Stimulated activated CD4-positive, alpha-beta T cell treated with anti-CD3 and anti-CD28 coated beads, Interleukin-2, amount 100 ng/mL, for 48 hours (primary cell): ENCODE data around the gene EEF1A2.
A peak's percentile ranks its signal among the peaks of the same experiment; 100 is the strongest.

Source experiments
- DNase-seq, 2 donors: peaks; one replicate each; pipeline ENCODE4 v3.0.0-alpha.2; 2020

Gene EEF1A2

DNA sequence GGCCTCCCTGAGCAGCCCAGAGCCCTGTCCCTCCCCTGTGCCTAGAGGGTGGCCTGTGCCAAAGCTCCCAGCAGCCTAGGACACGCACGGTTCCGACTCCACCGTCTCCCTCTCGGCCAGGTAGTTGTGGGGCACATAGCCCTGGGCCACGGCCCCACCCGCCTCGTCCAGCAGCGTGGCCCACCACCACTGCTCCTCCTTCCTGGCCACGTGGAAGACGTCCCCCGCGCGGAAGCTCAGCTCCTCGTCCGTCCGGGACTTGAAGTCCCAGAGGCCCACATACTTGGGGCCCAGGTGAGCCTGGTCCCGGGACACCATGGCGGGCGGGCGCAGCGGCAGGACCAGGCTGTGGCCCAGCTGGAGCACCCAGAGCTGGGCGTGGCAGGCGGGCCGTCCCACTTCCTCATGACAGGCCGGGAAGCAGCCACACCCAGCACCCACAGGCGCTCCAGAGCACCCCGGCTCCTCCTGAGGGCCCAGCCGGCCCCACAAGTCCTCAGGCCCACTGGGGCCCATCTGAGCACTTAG lies 38.2 kb upstream of the EEF1A2 start, which contains the start of gene PTK6:
PTK6 (minus strand) TSS at position 380 of the 528 bp plus-strand sequence; CDS start at position 318, 62 bp downstream.
- peak; percentile 32 to 35 for DNase-seq

DNA sequence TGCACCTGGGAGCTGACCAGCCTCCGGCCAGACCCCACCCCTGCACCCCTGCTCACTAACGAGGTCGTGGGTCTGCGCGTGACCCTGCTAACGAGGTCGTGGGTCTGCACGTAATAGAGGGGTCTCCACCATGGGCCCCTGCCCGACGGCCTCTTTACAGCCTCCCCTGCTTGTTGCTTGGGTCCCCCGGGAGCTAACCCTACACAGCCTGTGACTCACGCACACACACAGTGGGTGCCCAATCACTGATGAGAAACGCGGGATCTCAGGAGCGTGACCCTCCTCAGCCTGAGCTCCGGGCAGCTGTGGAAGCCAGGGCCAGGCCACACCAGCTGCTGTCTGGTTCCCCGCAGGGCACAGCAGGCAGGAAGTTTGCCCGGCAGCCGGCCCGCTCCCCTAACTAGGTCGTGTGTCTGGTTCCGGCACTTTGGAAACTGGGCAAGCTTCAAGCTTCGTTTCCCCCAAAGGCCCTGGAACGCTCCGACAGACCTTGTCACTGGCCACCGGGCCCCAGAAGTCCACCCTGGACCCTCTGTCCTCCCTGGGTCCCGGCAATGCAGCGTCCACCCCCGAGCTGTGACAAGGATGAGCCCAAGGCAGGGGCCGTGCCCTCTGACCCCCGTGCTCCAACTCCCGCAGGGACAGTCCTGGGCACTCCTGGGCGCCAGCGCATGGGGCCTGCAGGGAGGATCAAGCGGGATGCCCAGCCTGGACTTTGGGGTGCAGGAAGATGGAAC lies 37.5 kb upstream of the EEF1A2 start:
- no peak for DNase-seq

DNA sequence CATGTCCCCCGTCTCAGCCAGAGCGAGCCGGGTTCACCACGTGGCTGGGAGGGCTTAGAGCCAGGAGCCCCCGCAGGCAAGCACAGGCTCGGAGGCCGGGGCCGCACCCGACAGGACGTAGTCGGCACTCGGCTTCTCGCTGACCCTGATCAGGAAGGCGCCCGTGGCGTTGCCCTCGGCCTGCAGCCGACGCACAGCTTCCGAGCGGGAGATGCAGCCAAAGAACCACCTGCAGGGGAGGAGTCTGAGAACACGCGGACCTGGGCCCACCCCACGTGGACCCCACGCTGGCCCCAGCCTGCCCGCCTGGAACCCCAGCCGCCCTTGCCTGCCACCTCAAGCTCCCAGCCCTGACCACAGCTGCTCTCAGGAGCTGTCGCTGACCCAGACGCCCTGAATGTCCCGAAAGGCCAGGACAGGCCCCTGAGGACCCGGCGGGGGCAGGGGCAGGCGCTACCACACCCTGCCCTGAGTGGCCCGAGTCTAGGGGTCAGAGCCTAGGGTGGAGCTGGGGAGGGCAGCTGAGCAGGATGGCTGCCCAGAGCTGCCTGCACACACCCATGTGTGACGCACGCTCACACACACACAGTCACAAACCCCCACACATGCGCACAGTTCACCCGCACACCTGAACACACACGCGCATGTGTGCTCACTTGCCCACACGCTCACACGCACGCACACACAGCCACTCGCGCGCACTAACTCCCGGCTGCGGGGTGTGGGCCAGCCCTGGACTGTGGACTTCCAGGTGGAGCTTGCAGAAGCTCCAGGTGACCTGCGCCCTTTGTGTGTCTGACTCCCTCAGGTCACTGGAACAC lies 36.2 kb upstream of the EEF1A2 start:
- DNase-seq: no peak

DNA sequence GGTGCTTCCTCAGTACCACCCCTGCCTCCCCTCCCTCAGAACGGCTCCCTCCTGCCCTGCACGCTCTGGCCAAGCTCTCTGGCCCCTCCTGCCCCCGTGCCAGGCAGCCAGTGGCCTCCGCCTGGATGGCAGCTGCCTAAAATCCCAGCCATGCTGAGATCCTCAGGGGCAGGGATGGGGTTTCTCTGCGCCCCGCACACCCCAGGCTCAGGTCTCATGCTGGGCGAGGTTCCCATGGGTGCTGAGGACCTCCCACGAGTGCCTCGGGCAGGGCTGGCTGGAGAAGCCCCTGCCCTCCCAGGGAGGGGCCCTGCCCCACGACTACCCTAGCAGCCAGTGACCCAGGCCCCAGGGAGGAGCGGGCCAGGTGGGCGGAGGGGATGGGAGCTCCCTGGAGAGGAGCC lies 35.5 kb upstream of the EEF1A2 start:
- DNase-seq: no peak

DNA sequence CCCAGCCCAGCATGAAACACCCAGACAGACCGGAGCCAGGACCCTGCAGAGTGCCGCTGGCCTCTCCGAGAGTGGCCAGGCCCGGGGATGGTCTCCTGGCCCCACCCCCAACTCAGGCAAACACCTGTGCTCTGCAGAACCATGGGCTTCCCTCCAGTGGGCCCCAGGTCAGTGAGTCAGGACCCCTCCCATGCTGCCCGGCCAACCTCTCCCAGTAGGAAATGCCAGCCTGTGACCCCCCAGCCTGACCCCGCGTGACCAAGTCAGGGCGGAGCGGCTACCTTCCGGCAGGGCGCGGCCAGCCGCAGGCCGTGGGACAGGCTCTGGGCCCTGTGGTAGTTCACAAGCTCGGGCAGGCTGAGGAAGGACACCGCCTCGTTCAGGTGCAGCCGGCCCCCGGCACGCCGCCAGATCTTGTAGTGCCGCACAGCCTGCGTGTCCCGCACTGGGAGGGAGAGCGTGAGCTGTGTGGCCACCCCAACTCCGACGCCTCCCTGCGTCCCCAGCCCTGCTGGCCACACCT lies 35.0 kb upstream of the EEF1A2 start:
- DNase-seq: no peak

DNA sequence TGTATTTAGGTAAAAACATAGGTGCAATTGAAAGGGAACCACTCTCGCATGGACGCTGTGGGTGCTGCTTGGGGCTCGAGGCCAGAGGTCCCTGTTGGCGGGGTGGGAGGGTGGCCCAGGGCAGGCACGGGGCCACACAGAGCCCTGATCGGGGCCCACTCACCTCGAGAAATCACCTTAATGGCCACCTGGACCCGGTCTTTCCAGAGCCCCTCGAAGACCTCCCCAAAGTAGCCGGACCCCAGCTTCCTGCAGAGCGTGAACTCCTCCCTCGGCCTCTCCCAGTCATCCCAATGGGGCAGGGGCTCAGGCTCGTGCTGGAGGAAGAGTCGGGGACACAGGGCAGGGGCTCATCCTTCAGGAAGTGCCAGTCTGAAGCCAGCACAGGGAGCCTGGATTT lies 34.5 kb upstream of the EEF1A2 start:
- DNase-seq: no peak

DNA sequence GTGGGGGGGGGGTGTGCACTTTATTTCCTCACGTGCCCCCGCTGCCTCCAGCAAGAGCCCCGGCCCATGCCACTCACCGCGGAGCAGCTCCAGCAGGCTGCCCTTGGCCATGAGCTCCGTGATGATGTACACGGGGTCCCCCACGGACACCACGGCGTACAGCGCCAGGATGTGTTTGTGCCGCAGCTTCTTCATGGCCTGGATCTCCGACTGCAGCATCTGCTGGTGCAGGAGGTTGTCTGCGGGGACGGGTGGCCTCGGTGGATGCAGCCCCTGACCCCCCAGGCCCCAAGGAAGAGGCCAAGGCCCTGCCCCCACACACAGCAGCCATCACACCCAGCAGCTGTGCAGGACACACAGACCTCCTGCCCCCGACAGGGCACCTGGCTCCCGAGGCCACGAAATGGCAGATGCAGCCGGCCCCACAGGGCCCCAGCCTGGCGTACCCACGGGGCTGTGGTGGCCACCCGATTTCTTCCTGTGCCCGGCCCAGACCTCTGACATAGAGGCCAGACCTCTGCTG lies 33.6 kb upstream of the EEF1A2 start:
- no peak for DNase-seq

DNA sequence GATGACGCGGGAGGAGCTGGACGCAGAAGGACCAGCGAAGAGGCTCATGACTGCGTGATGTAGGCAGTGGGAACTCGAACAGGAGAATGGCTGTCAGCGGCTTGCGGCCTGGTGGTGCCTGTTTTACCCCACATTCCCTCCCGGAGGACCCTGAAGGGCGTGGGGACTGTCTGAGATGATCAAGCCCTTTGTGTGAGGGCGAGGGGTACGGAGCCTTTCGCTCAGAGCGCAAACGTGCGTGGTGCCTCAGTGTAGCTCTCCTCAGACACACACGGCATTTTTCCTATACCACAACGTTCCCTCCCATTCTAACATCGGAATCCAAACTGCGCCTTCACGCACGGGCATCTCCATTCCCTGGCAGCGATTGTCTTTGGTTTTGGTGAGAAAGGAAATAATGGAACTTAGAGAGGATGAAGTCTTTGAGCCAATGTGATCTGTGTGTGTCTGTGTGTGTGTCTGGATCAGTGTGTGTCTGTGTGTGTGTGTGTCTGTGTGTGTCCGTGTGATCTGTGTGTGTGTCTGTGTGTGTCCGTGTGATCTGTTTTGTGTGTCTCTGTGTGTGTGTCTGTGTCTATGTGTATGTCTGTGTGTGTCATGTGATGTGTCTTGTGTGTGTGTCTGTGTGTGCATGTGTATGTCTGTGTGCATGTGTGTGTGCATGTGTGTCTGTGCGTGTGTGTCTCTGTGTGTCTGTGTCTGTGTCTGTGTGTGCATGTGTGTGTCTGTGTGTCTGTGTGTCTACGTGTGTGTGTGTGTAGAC lies 33.0 kb upstream of the EEF1A2 start:
- no peak for DNase-seq

DNA sequence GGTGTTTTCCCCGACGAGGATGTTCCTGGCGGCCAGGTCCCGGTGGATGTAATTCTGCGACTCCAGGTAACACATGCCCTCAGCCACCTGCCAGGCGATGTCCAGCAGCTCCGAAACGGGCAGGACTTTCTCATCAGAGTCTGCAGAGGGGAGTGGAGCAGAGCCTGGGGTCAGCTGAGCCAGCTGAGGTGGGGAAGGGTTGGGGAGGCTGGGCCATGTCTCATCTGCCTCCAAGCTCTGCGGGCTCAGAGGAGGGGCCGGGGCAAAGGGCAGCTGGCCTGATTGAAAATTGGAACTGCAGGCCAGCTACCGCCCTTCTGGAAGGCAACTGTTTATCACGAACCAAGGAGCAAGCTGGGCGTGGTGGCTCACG lies 31.9 kb upstream of the EEF1A2 start:
- no peak for DNase-seq

DNA sequence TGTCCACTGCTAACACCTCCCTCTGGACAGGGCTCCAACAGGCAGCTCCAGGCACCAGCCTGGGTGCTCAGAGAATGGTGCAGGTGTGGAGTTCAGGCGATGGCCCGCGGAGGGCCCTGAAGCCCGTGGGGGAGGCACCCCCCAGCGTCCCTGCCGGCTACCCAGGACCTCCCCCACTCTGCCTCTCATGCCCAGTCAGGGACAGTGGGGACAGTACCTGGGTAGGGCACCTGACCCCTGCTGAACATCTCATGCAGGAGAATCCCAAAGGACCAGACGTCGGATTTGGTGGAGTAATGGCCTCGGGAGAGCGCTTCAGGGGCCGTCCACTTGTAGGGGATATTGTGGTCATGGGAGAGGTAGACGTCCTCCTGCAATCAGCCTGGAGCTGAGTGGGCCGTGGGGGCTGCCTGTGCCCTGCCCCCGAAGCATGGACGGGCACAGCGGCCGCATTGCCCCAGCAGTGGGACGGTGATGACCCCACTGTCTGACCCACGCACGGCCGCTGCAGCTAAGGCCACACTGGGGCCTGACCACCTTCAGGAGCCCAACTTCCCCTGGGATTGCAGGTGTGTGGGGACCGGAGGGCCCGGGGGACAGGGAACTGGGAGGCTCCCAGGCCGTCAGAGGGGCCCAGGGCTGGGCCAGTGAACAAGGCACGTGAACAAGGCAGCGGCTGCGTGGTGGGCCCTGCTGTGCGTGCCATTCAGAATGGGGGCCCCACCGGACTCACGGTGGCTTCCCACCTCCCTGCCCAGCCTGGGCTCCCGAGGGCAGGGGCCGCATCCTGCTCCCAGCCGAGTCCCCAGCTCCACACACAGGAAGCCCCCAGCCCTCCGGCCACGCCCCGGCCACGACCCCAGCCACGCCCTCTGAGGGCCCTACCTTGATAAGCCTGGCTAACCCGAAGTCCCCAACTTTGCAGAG lies 31.2 kb upstream of the EEF1A2 start:
- no peak for DNase-seq

DNA sequence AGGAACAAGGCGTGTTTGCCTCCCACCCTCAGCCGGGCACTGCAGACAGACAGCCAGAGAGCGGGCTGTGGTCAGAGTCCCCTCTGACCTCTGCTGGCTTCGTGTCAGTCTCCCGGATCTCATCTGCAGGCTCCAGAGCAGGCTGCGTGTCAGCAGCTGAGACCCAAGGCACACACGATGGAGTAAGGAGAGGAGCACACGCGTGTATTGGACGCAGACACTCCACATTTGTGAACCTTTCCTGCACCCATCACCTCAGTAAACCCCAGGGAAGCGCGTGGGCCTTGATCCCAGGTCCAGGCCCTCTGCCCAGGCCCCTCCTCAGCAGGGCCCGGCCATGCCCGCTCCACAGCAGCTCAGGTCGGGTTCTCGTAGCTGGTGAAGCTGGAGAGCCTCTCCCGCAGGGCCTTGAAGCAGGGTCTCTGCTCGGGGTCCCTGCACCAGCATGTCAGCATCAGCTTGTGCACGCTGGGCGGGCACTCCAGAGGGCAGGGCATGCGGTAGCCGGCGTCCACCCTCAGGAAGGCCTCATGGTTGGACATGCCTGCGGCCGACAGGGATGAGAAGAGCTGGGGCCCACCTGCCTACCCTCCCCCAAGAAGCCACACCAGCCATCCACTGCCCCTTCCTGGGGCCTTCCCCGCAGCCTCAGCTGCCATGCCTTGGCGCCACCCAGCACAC lies 30.4 kb upstream of the EEF1A2 start:
- DNase-seq: no peak

DNA sequence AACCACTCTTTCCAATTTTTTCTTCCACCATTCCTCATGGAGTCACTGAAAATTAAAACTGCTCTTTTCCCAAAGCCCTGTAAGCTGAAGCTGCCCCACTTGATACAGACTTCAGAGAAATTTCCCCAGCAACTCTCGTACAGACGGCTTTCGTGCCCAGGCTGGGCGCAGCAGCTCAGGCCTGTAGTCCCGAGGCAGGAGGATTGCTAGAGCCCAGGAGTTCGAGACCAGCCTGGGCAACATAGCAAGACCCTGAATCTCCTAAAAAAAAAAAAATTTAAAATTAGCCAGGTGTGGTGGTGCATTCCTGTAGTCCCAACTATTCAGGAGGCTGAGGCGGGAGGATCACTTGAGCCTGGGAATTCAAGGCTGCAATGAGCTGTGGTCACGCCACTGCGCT lies 28.3 kb upstream of the EEF1A2 start:
- DNase-seq: no peak

DNA sequence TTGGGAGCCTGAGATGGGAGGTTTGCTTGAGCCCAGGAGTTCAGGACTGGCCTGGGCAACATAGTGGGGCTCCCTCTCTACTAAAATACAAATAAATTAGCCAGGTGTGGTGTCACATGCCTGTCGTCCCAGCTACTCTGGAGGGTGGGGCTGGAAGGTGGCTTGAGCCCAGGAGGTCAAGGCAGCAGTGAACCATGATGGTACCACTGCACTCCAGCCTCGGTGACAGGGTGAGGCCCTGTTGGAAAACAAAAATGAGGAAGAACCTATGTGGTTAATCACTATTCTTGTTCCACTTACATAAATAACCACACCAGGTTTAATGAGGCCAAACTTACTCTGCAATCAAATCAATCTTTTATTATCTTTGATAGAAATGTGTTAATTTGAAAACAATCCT lies 27.1 kb upstream of the EEF1A2 start:
- no peak for DNase-seq

DNA sequence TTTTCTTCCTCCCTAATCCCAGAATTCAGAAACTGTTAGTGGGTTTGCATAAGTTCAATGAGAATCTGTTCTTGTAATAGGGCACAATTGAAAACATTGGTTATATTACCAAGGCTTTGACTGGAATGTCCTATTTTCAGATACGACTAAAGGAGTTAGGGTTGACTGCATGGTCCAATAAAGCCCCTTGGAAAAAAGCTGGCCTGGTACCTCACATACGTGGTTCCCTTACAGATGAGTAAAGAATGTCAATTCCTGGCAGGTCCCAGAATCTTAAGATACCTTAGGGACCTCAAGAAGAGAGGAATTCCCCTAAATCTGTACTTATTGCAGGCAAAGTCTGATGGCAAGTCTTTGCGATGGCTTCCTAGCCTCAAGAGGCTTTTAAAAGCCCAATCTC lies 26.3 kb upstream of the EEF1A2 start:
- DNase-seq: no peak

DNA sequence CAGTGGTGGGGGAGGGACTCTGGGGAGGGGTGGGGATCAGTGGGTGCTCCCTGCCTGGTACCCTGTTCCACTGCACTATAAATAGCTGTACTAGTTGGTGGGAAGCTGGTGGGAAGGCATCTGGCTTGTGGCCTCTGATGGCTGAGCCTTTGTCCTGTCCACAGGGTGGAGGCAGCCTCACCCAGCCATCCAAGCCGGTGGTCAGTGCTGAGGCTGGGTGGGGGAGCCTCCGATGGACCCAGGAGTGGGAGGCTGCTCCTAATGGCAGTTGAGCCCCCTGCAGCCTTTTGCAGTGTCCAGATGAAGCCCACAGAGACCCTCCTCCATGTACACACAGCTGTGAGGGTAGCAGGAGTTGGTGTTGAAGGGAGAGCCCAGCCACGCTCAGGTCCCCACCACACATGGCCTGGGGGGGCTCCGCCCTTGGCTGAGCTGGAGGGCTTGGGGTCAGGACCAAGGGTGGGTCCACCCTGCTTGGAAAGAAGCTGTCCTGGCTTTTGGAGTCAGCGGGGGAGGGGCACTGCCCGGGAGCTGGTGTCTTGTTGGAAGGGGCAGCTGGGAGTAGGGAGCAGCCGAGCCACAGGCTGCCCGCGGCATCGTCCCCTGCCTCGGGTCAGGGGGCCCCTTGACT lies 24.2 kb upstream of the EEF1A2 start:
- DNase-seq: no peak

DNA sequence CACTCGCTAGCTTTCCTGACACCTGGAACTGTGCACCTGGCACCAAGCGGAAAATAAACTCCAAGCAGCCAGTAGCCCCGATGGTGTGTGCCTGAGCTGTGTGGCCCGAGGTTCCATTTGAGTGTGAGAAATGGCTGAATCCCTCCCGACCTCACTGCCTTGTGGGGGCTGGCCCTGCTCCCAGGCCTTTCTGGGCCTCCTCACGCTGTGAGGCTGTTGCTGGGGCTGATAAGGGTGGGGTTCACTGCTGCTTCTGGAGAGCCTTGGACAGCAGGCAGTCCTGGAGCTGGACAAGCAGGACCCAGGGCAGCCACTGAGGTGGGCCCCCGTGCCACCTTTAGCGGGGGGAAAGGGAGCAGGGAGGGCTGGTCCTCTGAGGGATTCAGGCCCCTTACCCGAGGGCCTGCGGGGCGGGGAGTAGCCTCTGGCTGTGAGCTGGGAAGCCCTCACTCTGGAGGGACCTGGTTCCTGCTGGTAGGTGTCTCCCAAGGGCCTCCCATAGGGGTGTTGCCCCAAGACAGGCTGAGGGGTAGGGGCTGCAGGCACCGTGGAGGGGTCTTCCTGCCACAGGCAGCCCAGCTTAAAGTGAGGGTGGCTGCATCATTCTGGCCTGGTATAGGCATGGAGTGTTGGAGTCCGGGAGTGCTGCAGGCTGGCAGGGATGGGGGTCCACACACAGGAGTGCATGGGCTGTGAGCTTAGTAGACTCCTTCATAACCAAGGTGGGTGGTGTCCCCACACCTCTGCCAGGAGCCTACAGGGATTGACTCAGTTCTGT lies 23.4 kb upstream of the EEF1A2 start:
- no peak for DNase-seq

DNA sequence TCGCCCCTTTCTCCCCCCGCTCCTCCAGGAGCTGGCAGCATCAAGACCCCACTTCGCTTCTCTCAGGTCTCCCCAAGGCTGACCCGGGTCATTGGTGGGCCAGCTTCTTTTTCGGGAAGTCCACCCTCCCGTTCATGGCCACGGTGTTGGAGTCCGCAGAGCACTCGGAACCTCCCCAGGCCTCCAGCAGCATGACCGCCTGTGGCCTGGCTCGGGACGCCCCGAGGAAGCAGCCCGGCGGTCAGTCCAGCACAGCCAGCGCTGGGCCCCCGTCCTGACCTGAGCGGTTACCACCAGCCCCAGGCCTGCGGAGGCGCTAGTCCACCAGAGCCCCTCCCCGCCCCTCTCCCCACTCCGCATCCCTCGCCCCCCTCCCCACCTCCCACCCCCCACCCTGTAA lies 22.7 kb upstream of the EEF1A2 start:
- no peak for DNase-seq

DNA sequence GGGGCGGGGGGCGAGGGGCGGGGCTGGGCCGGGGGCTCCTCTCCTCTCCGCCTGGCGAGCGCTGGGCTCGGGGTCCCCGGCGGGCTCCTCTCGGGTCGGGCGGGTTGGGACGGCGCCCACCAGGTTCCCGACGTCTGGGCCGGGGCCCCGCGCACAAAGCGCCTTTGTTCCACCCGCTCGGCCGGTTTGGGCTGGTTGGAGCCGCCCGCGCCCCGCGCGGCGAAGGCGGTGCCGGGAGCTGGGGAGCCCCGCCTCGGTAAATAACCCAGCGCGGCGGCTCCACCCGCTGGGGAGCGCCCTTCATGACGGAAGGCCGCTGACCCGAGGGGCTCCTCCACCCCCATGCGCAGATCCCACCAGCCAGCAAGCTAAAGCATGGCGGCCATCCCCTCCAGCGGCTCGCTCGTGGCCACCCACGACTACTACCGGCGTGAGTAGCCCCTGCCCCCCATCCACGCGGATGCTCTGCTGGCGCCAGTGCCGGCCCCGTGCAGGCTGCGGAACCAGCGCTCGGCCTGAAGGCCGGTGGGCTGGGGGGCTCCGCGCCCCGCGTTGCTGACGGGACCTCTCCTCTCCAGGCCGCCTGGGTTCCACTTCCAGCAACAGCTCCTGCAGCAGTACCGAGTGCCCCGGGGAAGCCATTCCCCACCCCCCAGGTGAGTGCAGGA lies 22.2 kb upstream of the EEF1A2 start:
- DNase-seq: peak; percentile 62 to 64

DNA sequence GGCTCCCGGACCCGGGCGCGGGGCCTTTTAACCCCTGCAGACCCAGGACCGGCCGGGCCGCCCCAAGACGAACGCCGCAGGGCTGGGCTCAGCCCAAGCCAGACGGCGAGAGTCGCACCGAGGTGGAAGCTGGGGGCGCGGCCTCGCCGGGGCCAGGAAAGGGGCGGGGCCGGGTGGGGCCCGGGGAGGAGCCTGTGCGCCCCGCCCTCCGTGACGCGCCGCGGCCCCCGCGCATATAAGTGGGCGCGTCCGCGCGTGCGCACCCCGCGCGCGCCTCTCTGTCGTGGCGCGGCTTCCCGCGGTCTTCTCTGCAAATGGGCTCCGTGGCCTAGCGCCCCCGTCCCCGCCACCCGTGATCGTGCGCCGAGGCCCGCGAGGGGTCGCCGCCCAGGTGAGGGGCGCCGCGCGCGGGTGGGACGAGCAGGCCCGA lies 21.6 kb upstream of the EEF1A2 start, which contains the start of gene PPDPF:
PPDPF (plus strand) TSS at position 262 of the 430 bp plus-strand sequence. CDS start 544 bp downstream, outside the sequence.
- DNase-seq: peak; percentile 79 to 88
